ENCODE data around the gene MOCOS. TPM values are rescaled to one million over a fixed set of nuclear protein-coding genes. Genes with fewer than 3 reads are reported as not detected.

Gene MOCOS
- total RNA-seq, 1 donor from 2014 or later: 24.5 TPM

GRCh38 chr18:36299015-36299414, 111.7 kb downstream of the MOCOS start:
- FAIRE-seq: no peak
- no peaks in the 10 kb centered on the region for H3K27me3 ChIP-seq (ENCODE audit: control insufficient read depth, insufficient read depth, low read length)
- H3K4me3 ChIP-seq (ENCODE audit: low read depth, low read length): peak overlapping the region; percentile 69
- TF ChIP-seq, protein P1, sequence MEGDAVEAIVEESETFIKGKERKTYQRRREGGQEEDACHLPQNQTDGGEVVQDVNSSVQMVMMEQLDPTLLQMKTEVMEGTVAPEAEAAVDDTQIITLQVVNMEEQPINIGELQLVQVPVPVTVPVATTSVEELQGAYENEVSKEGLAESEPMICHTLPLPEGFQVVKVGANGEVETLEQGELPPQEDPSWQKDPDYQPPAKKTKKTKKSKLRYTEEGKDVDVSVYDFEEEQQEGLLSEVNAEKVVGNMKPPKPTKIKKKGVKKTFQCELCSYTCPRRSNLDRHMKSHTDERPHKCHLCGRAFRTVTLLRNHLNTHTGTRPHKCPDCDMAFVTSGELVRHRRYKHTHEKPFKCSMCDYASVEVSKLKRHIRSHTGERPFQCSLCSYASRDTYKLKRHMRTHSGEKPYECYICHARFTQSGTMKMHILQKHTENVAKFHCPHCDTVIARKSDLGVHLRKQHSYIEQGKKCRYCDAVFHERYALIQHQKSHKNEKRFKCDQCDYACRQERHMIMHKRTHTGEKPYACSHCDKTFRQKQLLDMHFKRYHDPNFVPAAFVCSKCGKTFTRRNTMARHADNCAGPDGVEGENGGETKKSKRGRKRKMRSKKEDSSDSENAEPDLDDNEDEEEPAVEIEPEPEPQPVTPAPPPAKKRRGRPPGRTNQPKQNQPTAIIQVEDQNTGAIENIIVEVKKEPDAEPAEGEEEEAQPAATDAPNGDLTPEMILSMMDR (IDR thresholded peaks at IDR 0.05; ENCODE audit: insufficient read depth, low read length, severe bottlenecking): no peak
- H3K36me3 ChIP-seq (ENCODE audit: control insufficient read depth, insufficient read depth, low read length): no peaks in the 10 kb centered on the region
- no peak for DNase-seq (ENCODE audit: low read depth)

DNA sequence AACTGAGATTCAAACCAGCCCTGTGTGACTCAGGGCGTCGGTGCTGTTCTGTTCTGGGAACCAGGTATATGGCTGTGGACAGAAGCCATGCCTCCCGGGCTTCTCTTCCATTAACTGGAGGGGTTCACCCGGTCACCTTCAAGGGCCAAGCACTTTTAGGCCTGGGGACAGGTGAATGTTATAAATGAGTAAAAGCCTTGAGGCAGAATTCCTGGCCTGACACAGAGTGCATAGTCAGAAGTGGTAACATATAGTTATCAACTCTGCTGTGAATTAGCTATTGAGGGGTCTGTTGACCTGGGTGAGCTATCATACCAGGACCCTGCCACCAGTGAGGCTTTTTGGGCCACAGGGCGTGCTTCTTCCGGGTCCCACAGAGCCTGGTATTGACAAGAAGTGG, 112.9 kb downstream of the MOCOS start:
- no peak for FAIRE-seq
- no peaks in the 10 kb centered on the region for H3K27me3 ChIP-seq (ENCODE audit: control insufficient read depth, insufficient read depth, low read length)
- no peaks in the 10 kb centered on the region for H3K36me3 ChIP-seq (ENCODE audit: control insufficient read depth, insufficient read depth, low read length)
- H3K4me3 ChIP-seq (ENCODE audit: low read depth, low read length): no peak overlapping the region
- TF ChIP-seq, protein P1 (IDR thresholded peaks at IDR 0.05; ENCODE audit: insufficient read depth, low read length, severe bottlenecking): no peak
- DNase-seq (ENCODE audit: low read depth): no peak

GRCh38 chr18:36301884-36302283, 114.6 kb downstream of the MOCOS start:
- FAIRE-seq (peak; percentile 96), DNase-seq (ENCODE audit: low read depth) (no peak)
- TF ChIP-seq, protein P1 (IDR thresholded peaks at IDR 0.05; ENCODE audit: insufficient read depth, low read length, severe bottlenecking): no peak
- Histone ChIP-seq H3K4me3 (ENCODE audit: low read depth, low read length) (no peak overlapping the region), H3K27me3 (ENCODE audit: control insufficient read depth, insufficient read depth, low read length) (no peaks in the 10 kb centered on the region), H3K36me3 (ENCODE audit: control insufficient read depth, insufficient read depth, low read length) (no peaks in the 10 kb centered on the region)

DNA sequence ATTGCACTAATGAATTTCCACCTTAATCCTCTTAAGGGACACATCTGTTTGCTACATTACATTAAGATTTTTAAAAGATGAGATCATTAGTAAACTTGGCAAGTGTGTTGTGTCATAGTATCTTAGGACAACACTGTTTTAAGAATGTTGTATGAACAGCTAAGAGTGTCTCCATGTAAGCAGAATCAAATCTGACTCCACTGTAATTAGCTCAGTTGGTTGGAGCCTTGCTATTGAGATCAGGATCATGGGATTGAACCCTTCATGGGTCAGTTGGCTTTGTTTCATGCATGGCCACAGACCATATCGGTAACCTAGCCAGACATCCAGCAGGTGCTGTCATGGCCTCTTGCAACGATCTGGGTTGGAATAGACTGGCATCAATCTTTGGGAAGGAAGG, 115.4 kb downstream of the MOCOS start:
- no peak overlapping the region for H3K4me3 ChIP-seq (ENCODE audit: low read depth, low read length)
- TF ChIP-seq, protein P1 (IDR thresholded peaks at IDR 0.05; ENCODE audit: insufficient read depth, low read length, severe bottlenecking): no peak
- no peaks in the 10 kb centered on the region for H3K27me3 ChIP-seq (ENCODE audit: control insufficient read depth, insufficient read depth, low read length)
- peak; percentile 66 for DNase-seq (ENCODE audit: low read depth)
- FAIRE-seq: peak; percentile 73
- no peaks in the 10 kb centered on the region for H3K36me3 ChIP-seq (ENCODE audit: control insufficient read depth, insufficient read depth, low read length)

GRCh38 chr18:36303211-36303844, 116.0 kb downstream of the MOCOS start:
- FAIRE-seq (no peak), DNase-seq (ENCODE audit: low read depth) (no peak)
- no peaks in the 10 kb centered on the region for H3K36me3 ChIP-seq (ENCODE audit: control insufficient read depth, insufficient read depth, low read length)
- H3K27me3 ChIP-seq (ENCODE audit: control insufficient read depth, insufficient read depth, low read length): no peaks in the 10 kb centered on the region
- H3K4me3 ChIP-seq (ENCODE audit: low read depth, low read length): no peak overlapping the region
- TF ChIP-seq, protein P1 (IDR thresholded peaks at IDR 0.05; ENCODE audit: insufficient read depth, low read length, severe bottlenecking): no peak

- no peaks in the 10 kb centered on the region for H3K36me3 ChIP-seq (ENCODE audit: control insufficient read depth, insufficient read depth, low read length)
- DNase-seq (ENCODE audit: low read depth): no peak
- TF ChIP-seq, protein P1 (IDR thresholded peaks at IDR 0.05; ENCODE audit: insufficient read depth, low read length, severe bottlenecking): no peak
- no peak overlapping the region for H3K4me3 ChIP-seq (ENCODE audit: low read depth, low read length)
- FAIRE-seq: no peak
- H3K27me3 ChIP-seq (ENCODE audit: control insufficient read depth, insufficient read depth, low read length): no peaks in the 10 kb centered on the region
Observed at GRCh38 chr18:36304723-36305122, 117.4 kb downstream of the MOCOS start.
